Adrenal gland (tissue), 5 donors: ENCODE data around the gene ACP1.

ENCODE experiments used
- POLR2A ChIP-seq, 2 donors: fragments of 450-650 bp; IDR thresholded peaks; one replicate each; pipeline ENCODE4 v1.6.1; 2017; ENCODE audit warnings: antibody characterized with exemption in 2 of 2, mild to moderate bottlenecking in 2 of 2, moderate library complexity in 1 of 2
- TF ChIP-seq, protein P1 (sequence below), 6 experiments: fragments of 450-650 bp in 4 of 6; fragments of 200-600 bp in 2 of 6; sonication (generic) in 1 of 6; IDR thresholded peaks; 1 replicate in 5 of 6; 2 replicates in 1 of 6; pipeline versions ENCODE4 v1.5.1 to v1.8.0; 2016 to 2021; ENCODE audit warnings: antibody characterized with exemption in 6 of 6, mild to moderate bottlenecking in 2 of 6, moderate library complexity in 1 of 6
- donor health status: DM: no; HTN: no; CAD: no.

DNA sequence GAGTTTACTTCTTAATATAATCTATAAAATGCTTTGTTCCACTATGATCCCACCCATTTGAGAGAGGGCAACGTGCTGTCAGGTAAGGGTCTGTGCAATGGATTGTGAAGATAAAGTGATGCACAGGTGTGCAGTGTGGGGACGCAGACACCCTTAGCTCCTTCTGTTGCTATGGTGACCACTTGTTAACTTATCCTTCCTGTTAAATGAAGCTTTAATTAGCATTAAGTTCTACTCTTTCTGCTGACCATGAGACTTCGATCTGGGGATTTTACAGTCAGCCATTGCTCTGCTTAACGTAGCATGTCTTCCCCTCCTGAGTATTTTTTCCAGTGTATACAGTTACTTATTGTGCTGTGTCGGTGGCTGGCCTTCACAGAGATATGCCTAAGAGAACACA lies 46.2 kb downstream of the ACP1 start:
- TF ChIP-seq, protein P1, sequence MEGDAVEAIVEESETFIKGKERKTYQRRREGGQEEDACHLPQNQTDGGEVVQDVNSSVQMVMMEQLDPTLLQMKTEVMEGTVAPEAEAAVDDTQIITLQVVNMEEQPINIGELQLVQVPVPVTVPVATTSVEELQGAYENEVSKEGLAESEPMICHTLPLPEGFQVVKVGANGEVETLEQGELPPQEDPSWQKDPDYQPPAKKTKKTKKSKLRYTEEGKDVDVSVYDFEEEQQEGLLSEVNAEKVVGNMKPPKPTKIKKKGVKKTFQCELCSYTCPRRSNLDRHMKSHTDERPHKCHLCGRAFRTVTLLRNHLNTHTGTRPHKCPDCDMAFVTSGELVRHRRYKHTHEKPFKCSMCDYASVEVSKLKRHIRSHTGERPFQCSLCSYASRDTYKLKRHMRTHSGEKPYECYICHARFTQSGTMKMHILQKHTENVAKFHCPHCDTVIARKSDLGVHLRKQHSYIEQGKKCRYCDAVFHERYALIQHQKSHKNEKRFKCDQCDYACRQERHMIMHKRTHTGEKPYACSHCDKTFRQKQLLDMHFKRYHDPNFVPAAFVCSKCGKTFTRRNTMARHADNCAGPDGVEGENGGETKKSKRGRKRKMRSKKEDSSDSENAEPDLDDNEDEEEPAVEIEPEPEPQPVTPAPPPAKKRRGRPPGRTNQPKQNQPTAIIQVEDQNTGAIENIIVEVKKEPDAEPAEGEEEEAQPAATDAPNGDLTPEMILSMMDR (IDR thresholded peaks at IDR 0.05): no peak
- no peak for TF ChIP-seq POLR2A (IDR thresholded peaks at IDR 0.05)
